ENCODE measurements around the gene FHOD3.
"Not testable (repeated sequence)": the region's sequence is repeated elsewhere in the genome, so short reads cannot be mapped to it uniquely, and the experiment has no call there.

FHOD3 gene

GRCh38 chr18:36711014-36711725, 413.7 kb downstream of the FHOD3 start:
- no peak for DNase-seq (ENCODE audit: low spot score)

- DNase-seq (ENCODE audit: low spot score): no peak
Observed at GRCh38 chr18:36711813-36712444, 414.4 kb downstream of the FHOD3 start.

DNA sequence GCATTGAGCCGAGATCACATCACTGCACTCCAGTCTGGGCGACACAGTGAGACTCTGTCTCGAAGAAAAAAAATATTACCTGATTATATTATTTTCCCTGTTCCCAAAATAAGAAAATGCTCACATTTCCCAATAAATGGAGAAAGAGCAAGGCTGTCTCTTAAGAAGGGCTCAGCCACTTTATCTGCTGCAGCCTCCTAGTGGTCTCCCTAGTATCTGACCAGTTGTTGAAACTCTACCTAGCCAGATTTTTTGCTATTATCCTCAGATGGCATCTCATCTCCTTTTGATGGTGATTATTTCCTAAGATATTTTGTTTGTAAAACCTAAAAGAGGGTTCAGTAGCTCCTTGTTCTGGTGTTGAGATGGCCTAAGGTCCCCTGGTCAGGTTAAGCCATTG, 417.0 kb downstream of the FHOD3 start:
- no peak for DNase-seq (ENCODE audit: low spot score)

- DNase-seq (ENCODE audit: low spot score): no peak
Observed at GRCh38 chr18:36717422-36718110, 420.1 kb downstream of the FHOD3 start.

- DNase-seq (ENCODE audit: low spot score): no peak
Observed at GRCh38 chr18:36718705-36719328, 421.3 kb downstream of the FHOD3 start.

GRCh38 chr18:36719630-36720029, 422.1 kb downstream of the FHOD3 start:
- DNase-seq (ENCODE audit: low spot score): no peak

- not testable (repeated sequence) for DNase-seq (ENCODE audit: low spot score)
Observed at GRCh38 chr18:36721351-36721750, 423.8 kb downstream of the FHOD3 start.

- no peak for DNase-seq (ENCODE audit: low spot score)
Observed at GRCh38 chr18:36724169-36724568, 426.7 kb downstream of the FHOD3 start.

DNA sequence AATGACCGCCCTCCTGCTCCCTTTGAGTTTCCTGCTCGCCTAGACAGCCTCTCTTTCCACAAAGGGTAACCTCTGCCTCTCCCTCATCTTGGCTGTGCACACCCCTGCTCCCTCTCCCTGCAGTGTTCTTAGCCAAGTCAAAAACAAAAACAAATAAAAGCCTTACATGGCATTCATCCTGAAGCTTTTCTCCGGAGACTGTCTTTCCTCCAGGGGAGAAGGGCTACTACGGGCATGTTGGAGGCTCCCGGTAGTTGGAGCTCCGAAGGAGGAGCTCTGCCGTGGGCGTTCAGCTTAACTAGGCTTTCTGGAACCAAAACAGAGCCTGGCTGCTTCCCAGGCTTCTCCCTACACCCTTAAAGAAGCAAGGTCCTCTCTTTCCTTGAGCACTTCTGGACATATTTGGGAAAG, 427.1 kb downstream of the FHOD3 start:
- no peak for DNase-seq (ENCODE audit: low spot score)

- DNase-seq (ENCODE audit: low spot score): no peak
Observed at GRCh38 chr18:36728345-36728744, 430.8 kb downstream of the FHOD3 start.

DNA sequence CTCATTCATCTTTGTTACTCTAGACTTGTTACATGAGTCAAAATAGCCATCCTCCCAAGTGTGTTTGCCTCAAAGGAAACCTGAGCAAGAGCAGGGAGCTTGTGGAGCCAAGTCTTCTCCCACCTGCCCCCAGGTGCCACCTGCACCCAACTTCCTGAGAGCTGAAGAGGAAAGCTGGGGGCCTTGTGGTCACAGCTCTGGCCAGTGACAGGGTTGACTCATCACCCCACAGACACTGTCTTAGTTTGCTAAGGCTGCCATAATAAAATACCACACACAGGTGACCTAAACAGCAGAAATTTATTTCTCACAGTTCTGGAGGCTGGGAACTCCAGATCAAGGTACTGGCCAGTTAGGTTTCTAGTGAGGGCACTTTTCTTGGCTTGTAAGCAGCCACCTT, 431.7 kb downstream of the FHOD3 start:
- DNase-seq (ENCODE audit: low spot score): no peak

DNA sequence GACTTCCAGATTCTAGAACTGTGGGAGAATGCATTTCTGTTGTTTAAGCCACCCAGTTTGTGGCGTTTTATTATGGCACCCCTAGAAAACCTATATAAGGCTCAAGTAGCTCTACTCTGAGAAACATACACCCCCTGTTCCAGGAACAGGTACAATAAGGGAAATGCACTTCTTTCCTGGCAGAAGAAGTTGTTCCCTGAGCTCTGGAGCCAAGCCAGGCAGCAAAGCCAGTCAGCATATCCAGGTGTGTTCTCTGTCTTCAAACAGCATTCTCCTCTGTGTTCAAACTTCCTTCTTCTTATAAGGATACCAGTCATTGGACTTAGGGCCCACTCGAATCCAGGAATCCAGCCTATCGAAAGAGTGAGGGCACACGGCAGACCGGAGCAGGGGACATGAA, 434.8 kb downstream of the FHOD3 start:
- no peak for DNase-seq (ENCODE audit: low spot score)

- DNase-seq (ENCODE audit: low spot score): peak; percentile 9
Observed at GRCh38 chr18:36733150-36733549, 435.6 kb downstream of the FHOD3 start.

GRCh38 chr18:36734596-36734995, 437.1 kb downstream of the FHOD3 start:
- peak; percentile 7 for DNase-seq (ENCODE audit: low spot score)

- peak; percentile 57 for DNase-seq (ENCODE audit: low spot score)
Observed at GRCh38 chr18:36735130-36735529, 437.6 kb downstream of the FHOD3 start.

DNA sequence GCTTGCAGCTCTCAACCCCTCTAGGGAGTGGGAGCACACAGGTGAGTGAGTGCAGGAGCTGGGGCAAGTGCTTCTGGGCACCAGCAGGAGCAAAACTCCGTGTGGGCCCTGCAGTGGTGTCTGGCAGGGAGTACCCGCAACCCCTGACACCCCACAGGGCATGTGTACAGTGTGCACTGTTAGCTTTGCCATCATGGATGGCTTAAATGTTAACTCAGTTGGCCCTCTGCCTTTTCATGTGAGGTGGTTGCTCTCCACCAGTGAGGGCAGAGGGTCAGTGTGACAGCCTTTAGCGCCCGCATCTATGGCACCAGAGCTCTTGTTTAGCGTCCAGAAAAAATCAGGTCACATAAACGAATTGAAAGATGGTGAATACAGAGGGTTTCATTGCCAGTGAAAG, 438.6 kb downstream of the FHOD3 start:
- no peak for DNase-seq (ENCODE audit: low spot score)

DNA sequence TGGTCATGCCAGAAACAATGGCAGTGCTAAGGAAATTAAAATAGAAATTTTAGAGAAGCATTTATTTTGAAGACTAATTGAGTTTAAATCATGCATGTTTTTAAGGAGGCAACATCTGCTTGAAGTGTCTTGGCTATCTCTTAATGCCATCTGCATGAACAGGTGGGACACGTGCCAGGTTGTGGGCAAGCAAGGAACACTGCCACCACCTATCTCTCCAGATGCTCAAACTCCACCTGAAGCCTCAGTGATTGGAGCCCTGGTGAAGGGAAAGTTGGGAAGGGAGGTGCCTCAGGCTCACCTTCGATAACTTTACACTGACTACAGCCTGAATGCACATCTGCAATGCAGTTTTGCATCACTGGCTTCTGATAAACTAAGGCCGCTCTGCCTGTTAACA, 439.8 kb downstream of the FHOD3 start:
- DNase-seq (ENCODE audit: low spot score): no peak

DNA sequence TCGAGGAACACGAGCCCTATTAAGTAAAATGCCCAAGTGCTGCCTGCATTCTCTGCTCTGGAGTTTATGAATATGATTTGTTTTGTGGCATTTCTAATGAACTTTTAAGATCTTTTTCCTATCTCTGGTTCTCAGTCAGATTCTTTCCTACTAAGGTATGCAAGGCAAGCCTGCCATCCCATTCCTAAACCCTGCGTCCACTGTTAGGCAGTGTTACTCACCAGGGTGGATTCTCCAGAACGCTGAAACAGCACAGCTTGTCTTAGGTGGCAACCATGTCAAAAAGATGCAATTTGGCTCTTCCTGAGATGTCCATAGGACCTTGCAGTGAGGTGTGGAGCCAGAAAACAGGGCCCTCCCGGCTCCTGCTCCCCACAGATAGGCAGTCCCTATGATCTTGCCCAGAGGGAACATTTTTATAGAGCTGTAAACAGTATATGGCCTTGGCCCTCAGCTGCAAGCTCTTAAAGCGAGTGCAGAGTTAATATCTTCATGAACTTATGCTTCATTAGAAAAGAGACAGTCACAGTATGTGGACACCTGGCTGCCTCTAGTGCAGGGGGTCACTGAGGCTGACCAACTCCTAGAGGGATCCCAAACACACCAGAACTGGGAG, 446.9 kb downstream of the FHOD3 start:
- DNase-seq (ENCODE audit: low spot score): no peak

DNA sequence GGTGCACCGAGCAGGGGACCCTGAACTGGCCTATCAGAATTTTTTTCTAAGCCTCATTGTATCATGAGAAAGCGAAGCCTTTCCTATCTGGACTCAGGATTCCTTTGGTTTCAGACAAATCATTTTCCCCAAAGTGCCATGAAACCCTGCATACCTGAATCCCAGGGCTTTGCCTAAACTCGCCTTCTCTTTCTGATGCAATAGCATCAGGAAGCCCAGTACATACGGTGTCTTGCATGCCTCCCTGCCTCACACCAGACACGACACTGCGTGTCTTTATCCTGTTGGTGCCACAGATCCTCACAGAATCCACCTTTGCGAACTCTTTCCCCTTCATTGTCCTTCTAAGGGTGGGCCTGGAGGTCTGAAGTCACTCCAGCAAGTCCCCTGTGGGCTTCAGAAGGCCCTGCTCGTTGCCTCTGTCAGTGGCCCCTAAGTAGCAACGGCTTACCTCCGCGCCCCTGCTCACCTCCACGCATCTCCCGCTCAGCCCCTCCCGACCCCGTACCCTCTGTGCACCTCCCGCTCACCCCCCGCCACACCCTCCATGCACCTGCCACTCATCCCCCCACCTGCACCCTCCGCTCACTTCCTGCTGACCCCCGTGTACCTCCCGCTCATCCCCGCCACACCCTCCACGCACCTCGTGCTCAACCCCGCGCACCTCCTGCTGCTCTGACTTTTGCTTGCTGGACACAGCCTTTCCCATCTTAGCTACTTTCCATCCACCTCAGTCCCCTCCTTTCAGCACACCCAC, 447.9 kb downstream of the FHOD3 start:
- DNase-seq (ENCODE audit: low spot score): no peak

- no peak for DNase-seq (ENCODE audit: low spot score)
Observed at GRCh38 chr18:36752929-36753865, 455.7 kb downstream of the FHOD3 start.

GRCh38 chr18:36756242-36756641, 458.7 kb downstream of the FHOD3 start:
- no peak for DNase-seq (ENCODE audit: low spot score)
